Left ventricle myocardium superior (tissue), 1 donor: ENCODE measurements around the gene GNG11. TPM values are rescaled to one million over a fixed set of nuclear protein-coding genes. Genes with fewer than 3 reads are reported as not detected.

Experiments used
- ATAC-seq: fragments of 200-7000 bp; cut with Tn5 transposase; one replicate; pipeline ENCODE4 v1.9.1; 2020; ENCODE audit warnings: mild to moderate bottlenecking, moderate library complexity
- DNase-seq: peaks from one replicate; pipeline ENCODE4 v3.0.0-alpha.2; 2020
- intact Hi-C: fragments of 100-400 bp; cut with micrococcal nuclease; formaldehyde crosslinking; loops from one replicate; pipeline ENCODE4 v1.11.0; 2022
- long read RNA-seq: library from polyadenylated mRNA; unstranded; transcript quantifications from one replicate; pipeline ENCODE4 v2.0.0, GENCODE V29; 2021
- total RNA-seq: library from RNA; stranded (reverse); fragmentation: NEBNext Ultra II Directional; extraction: Animal tissue kit (Norgen Biotek cat#: 25700); gene quantifications from one replicate; pipeline ENCODE4 v1.2.1, GENCODE V29; 2021
- donor health status: DM: no; HTN: yes; CAD: no; lungs with severe emphysema.

GNG11 gene
- 20.3 TPM for total RNA-seq
- long read RNA-seq, transcript GNG11-201 (2 exons, 3,055 nt) = major isoform, 112 of 112 reads
- long read RNA-seq, partial matches to known transcripts = 0 of 112 reads
- long read RNA-seq, other reads (novel, unspliced or antisense) = 0 of 112 reads

- intact Hi-C loops = no loop called here
These were observed at the start of gene GNG11 for GRCh38 chr7:93921607-93922566. TSS of gene GNG11 (plus strand) at chr7:93921735. CDS start at chr7:93922138, 403 bp downstream.

GRCh38 chr7:93873998-93874574 is 47.4 kb upstream of the GNG11 start:
- DNase-seq = no peak
- ATAC-seq = no peak
- intact Hi-C loops = no loop called here

More at GRCh38 chr7:93921607-93922566, at the start of gene GNG11:
- DNase-seq (peak; percentile 92), ATAC-seq (peak; percentile 95)

GRCh38 chr7:93877742-93878141 is 43.8 kb upstream of the GNG11 start:
- ATAC-seq = no peak
- intact Hi-C loops = no loop called here

GRCh38 chr7:93879356-93879755 is 42.2 kb upstream of the GNG11 start:
- intact Hi-C loops = no loop called here
- DNase-seq (no peak), ATAC-seq (no peak)

More at GRCh38 chr7:93877742-93878141, 43.8 kb upstream of the GNG11 start:
- DNase-seq = no peak

GRCh38 chr7:93882468-93882867 is 39.1 kb upstream of the GNG11 start:
- DNase-seq (no peak), ATAC-seq (no peak)
- intact Hi-C loops = no loop called here

- no peak for DNase-seq
- intact Hi-C loops = no loop called here
- ATAC-seq = no peak
These were observed 38.2 kb upstream of the GNG11 start for GRCh38 chr7:93883078-93883916.

- DNase-seq (no peak), ATAC-seq (no peak)
- intact Hi-C loops = no loop called here
These were observed 37.6 kb upstream of the GNG11 start for GRCh38 chr7:93883917-93884345.

- intact Hi-C loops = no loop called here
- ATAC-seq = no peak
- DNase-seq = no peak
These were observed 37.0 kb upstream of the GNG11 start for GRCh38 chr7:93884541-93884940.

- intact Hi-C loops = no loop called here
- no peak for ATAC-seq
- DNase-seq = no peak
These were observed 32.3 kb upstream of the GNG11 start for GRCh38 chr7:93889261-93889660.

GRCh38 chr7:93890041-93890463 is 31.5 kb upstream of the GNG11 start:
- DNase-seq = peak; percentile 35
- intact Hi-C loops = no loop called here
- peak; percentile 74 for ATAC-seq

GRCh38 chr7:93890464-93891068 is 31.0 kb upstream of the GNG11 start, which contains the start of gene TFPI2:
TSS of gene TFPI2 (minus strand) at chr7:93890753. CDS start at chr7:93890678, 75 bp downstream.
- DNase-seq (peak; percentile 41), ATAC-seq (peak; percentile 82)
- intact Hi-C loops = no loop called here

GRCh38 chr7:93894426-93894825 is 27.1 kb upstream of the GNG11 start:
- no peak for DNase-seq
- intact Hi-C loops = no loop called here
- peak; percentile 44 for ATAC-seq

- DNase-seq (no peak), ATAC-seq (peak; percentile 38)
- intact Hi-C loops = no loop called here
These were observed 26.4 kb upstream of the GNG11 start for GRCh38 chr7:93894966-93895640.

- ATAC-seq = no peak
- intact Hi-C loops = no loop called here
- no peak for DNase-seq
These were observed 25.5 kb upstream of the GNG11 start for GRCh38 chr7:93895859-93896600.

GRCh38 chr7:93897680-93898079 is 23.9 kb upstream of the GNG11 start:
- intact Hi-C loops = no loop called here
- DNase-seq (no peak), ATAC-seq (no peak)

- intact Hi-C loops = loop anchor here (2.0 kb wide), 1 partner anchor 186 kb away; no protein-coding TSS in a partner anchor
- peak; percentile 68 for ATAC-seq
- no peak for DNase-seq
These were observed 18.6 kb upstream of the GNG11 start for GRCh38 chr7:93902777-93903423.

- ATAC-seq (no peak), DNase-seq (no peak)
- intact Hi-C loops = no loop called here
These were observed 15.3 kb upstream of the GNG11 start, which contains the start of gene GNGT1 for GRCh38 chr7:93906267-93906666. TSS of gene GNGT1 (plus strand) at chr7:93906567. CDS start at chr7:93906747, 180 bp downstream.
